IPS-NIHi7 (cell line): ENCODE measurements around the gene APBB1IP.
"Not testable (repeated sequence)": the region's sequence is repeated elsewhere in the genome, so short reads cannot be mapped to it uniquely, and the experiment has no call there.

Source experiments
- DNase-seq: peaks from one replicate; pipeline ENCODE4 v3.0.0; 2012; ENCODE audit warnings: mixed read lengths; ENCODE audit errors: extremely low spot score

Gene APBB1IP

DNA sequence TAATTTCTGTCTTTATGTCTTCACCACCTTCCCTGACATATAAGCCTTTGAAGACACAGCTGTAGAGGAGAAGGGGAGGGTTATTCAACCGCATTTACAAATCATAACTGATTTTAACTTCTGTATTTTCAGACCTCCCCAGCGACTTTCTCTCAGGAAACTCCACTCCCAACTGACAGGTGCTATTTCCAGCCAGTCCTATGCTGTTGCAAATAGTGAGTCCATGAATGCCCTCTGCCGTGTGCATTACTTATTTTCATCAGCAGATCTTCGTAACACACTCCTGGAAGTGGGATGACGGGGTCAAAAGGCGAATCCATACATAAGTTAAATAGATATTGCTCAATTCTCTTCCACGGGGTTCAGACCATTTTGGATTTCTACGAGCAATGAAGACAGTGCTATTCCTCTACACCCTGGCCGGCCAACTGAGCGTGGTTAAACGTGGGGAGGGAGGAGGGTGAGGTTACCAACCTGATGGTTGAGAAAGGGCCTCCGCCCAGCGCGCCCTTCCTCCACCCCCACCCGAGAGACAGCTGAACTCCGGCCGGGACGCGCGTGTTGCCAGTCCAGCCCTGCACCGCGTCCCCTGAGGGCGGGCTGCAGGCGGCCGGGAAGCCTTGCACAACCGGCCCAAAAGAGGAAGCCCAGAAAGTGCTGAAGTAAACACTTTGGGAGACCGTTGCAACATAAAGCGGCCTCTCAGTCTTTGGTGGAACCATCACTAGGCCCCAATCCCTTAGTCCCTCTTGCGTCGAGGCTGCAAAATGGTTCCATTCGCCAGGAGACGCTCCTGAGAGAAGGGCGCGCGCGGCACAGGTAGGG, at the start of gene APBB1IP:
APBB1IP (plus strand) TSS at position 705 of the 825 bp plus-strand sequence. CDS start 53,986 bp downstream, outside the sequence.
- DNase-seq, result peak; percentile 50

GRCh38 chr10:26389533-26389932, 48.6 kb upstream of the APBB1IP start:
- no peak for DNase-seq

DNA sequence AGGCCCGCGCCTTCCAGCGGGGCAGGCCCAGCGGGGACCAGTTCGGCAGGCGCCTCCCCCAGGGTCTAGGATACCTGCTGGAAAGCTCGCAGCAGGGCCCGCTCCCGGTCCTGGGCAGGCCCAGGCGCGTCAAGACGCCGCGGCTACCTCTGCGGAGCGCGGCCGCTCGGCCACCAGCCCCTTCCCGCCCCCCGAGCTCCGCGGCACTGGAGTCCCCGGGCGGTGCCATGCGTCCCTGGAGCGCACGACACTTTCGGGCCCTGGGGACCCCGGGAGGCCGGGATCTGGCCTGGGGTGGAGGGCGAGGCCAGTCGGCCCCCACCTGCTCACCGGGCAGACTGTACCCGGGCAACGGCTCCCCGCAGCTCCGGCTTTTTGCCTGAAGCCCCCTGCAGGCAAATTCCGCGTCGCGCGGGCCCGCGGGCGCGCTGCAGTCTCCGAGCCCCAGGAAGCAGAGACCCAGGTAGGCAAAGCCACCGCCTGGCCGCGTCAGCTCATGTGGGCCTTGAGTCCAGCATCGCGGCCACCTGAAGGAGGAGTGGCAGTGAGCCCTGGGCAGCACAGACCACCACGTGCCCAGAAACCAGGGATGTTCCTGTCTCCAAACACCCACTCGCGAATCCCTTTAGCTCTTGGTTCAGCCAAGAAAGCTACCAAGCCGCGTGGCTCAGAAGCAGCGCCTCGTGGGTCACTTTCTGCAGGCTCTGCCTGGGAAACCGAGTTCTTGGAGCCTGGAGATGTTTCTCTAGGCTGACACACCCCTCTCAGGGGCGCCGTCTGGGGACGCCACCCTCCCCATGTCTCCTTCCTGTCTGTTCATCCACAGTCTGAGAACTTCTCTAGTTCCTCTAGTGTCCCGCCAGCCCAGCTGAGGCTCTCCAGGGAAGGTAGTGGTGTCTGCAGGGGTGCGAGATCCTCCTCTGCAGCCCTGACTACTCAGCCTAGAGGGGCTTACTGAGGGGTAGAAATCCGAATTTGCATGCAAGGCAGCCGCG, 46.1 kb upstream of the APBB1IP start:
- peak; percentile 51 for DNase-seq

DNA sequence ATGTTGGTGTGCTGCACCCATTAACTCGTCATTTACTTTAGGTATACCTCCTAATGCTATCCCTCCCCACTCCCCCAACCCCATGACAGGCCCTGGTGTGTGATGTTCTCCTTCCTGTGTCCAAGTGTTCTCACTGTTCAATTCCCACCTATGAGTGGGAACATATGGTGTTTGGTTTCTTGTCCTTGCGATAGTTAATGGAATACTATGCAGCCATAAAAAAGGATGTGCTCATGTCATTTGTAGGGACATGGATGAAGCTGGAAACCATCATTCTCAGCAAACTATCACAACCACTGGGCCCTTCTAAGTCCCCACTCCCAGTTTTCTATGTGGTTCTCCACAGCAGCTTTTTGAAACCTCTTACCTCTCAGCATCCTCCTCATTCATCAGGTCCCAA, 39.8 kb upstream of the APBB1IP start:
- not testable (repeated sequence) for DNase-seq

DNA sequence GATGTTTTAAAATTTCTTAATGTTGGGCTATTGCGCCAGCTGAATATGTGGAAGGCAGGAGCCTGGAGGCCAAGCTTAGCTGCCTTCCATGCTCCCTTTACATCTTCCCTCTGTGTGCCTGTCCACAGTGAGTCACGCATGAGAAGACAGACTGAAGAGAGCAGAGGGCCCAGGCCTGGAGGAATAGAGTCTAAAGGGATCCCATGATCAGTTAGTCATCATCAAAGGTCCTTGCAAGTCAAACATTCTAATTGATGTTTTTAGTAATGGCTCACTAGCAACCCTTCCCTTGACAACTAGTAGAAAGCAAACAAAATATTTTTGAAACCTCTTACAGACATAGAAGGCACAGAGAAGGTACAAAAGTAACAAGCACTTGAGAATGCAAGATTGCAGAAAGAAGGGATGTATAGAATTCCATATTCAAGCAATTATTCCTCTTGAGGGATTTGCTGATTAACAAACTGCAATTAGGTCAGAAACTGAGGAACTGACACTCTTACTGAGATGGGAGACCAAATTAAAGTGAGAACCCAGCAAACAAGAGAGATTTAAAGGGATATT, 30.7 kb upstream of the APBB1IP start:
- DNase-seq, result no peak

GRCh38 chr10:26408858-26409494, 29.2 kb upstream of the APBB1IP start:
- no peak for DNase-seq

- DNase-seq, result no peak
Observed at GRCh38 chr10:26410356-26410755, 27.8 kb upstream of the APBB1IP start.

DNA sequence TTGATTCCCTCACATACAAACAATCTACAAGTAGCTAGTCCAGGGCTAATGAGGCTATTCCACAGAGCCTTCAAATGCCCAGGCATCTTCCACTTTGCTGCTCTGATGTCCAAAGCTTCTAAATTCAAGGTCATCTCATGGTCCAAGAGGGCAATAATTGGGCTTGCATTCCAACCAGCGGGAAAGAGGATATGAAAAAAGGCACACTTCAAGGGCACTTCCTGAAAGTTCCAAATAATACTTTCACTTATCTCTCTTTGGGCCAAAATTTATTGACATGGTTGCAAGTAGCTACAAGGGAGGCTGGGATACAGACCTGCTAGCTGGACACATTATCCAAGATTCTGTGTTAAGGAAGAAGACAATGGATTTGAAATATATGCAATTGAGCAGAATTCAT, 25.2 kb upstream of the APBB1IP start:
- DNase-seq, result no peak

DNA sequence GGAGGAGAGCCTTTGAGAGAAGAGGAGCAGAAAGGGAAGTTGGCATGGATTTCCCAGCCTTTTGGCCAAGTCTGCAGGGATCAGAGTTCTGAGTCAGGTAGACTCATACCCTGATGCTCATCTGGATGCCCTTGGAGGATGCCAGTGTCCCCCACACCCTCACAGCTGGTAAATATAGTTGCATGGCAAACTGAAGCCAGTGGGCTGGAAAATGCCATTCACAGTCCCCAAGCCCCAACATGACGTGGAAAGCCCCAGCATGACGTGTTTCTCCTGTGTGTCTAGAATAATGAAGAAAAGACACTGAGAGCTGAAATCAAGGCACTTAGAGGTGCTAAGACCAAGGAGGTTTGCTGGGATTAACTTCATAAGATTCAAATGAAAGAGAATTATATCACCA, 24.8 kb upstream of the APBB1IP start:
- DNase-seq, result no peak

DNA sequence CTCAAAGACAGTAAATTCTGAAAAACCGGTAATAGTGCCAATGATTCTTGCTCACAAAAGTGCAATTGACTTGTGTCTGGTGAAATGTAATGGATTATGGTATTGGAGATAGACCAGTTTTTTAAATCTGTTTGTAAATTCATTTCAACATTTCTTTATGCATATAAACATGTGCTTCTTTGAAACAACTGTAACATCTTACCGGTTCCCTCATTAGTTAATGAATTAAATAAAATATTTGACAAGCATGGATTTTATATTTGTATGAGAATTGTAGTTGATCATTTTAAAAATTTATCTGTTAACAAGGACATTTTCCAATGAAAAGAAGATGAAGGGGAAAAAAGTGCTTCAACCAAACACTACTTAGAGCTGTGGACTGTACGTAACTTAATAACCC, 21.0 kb upstream of the APBB1IP start:
- DNase-seq, result no peak

- no peak for DNase-seq
Observed at GRCh38 chr10:26422977-26423376, 15.2 kb upstream of the APBB1IP start.

GRCh38 chr10:26423722-26424121, 14.4 kb upstream of the APBB1IP start:
- DNase-seq, result no peak

- no peak for DNase-seq
Observed at GRCh38 chr10:26430641-26431163, 7.4 kb upstream of the APBB1IP start.

DNA sequence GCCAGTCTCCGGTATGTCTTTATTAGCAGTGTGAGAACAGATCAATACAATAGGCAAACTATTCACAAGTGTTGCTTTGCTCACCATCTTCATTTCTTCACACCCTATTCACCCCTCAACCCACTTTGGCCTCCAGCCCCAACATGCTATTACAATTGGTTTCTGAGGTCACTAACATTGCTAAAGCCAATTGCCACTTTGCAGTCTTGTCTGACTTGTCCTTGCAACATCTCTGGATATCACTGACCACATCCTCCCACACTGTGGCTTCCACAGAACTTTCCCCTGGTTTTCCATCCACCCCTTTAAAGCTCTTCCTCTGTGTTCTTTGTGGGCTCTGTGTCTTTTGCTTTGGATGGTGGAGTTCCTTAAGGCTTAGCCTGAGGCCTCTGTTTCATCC, 5.2 kb upstream of the APBB1IP start:
- DNase-seq, result no peak

GRCh38 chr10:26435852-26436251, 2.3 kb upstream of the APBB1IP start:
- no peak for DNase-seq

DNA sequence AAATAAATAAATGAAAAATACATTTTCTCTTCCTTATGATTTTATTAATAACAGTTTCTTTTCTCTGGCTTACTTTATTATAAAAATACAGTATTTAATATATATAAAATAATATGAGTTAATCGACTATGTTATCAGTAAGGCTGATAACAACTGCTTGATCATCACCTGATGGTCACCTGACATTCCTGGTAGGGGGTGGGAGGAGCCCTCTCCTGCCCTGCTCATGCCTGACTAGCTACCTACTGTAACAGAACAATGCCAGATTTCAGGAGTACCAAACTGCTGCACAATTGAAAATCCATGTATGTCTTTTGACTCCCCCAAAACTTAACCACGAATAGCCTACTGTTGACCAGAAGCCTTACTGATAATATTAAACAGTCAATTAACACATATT, 1.3 kb upstream of the APBB1IP start:
- no peak for DNase-seq

GRCh38 chr10:26438534-26439341, 597 bp downstream of the APBB1IP start:
- peak; percentile 38 for DNase-seq

- no peak for DNase-seq
Observed at GRCh38 chr10:26439406-26440087, 1.4 kb downstream of the APBB1IP start.

DNA sequence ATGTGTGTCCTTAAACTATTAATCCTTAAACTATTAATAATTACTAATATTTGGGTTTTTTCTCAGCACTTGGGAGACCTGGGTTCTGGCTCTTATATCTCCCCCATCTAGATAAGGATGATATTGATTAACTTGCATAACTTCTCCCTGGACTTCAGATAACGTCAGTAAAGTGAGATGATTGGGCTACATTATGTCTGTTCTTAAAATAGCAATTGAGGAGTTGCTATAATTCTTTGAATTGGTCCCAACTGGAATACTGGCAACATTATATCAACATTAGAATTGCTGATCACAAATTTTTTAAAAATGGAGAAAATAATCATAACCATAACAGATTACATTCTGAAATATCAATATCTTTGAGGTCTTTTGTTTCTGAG, 1.9 kb downstream of the APBB1IP start:
- no peak for DNase-seq
